Measurements from ENCODE around the gene TMOD1.
"Not testable (repeated sequence)": the region's sequence is repeated elsewhere in the genome, so short reads cannot be mapped to it uniquely, and the experiment has no call there.

The TMOD1 gene

GRCh38 chr9:97497558-97498375 lies 3.7 kb upstream of the TMOD1 start:
- not testable (repeated sequence) for DNase-seq (ENCODE audit: low read depth in 2 of 3, low spot score in 1 of 3)

GRCh38 chr9:97498846-97499245 lies 2.6 kb upstream of the TMOD1 start:
- DNase-seq (ENCODE audit: low read depth in 2 of 3, low spot score in 1 of 3): not testable (repeated sequence)

- DNase-seq (ENCODE audit: low read depth in 2 of 3, low spot score in 1 of 3): no peak
Observed at GRCh38 chr9:97500263-97500662, 1.2 kb upstream of the TMOD1 start.

- no peak for DNase-seq (ENCODE audit: low read depth in 2 of 3, low spot score in 1 of 3)
Observed at GRCh38 chr9:97500765-97501176, 695 bp upstream of the TMOD1 start.

- no peak for DNase-seq (ENCODE audit: low read depth in 2 of 3, low spot score in 1 of 3)
Observed at GRCh38 chr9:97501972-97502221, 431 bp downstream of the TMOD1 start.

GRCh38 chr9:97502222-97502983 lies 937 bp downstream of the TMOD1 start:
- DNase-seq (ENCODE audit: low read depth in 2 of 3, low spot score in 1 of 3): no peak

- DNase-seq (ENCODE audit: low read depth in 2 of 3, low spot score in 1 of 3): no peak
Observed at GRCh38 chr9:97502984-97503861, 1.8 kb downstream of the TMOD1 start.

GRCh38 chr9:97503862-97504210 lies 2.4 kb downstream of the TMOD1 start:
- no peak for DNase-seq (ENCODE audit: low read depth in 2 of 3, low spot score in 1 of 3)

GRCh38 chr9:97504381-97505216 lies 3.1 kb downstream of the TMOD1 start:
- DNase-seq (ENCODE audit: low read depth in 2 of 3, low spot score in 1 of 3): no peak

GRCh38 chr9:97505845-97506244 lies 4.4 kb downstream of the TMOD1 start:
- no peak for DNase-seq (ENCODE audit: low read depth in 2 of 3, low spot score in 1 of 3)

- no peak for DNase-seq (ENCODE audit: low read depth in 2 of 3, low spot score in 1 of 3)
Observed at GRCh38 chr9:97506306-97506705, 4.8 kb downstream of the TMOD1 start.

GRCh38 chr9:97506787-97507186 lies 5.3 kb downstream of the TMOD1 start:
- DNase-seq (ENCODE audit: low read depth in 2 of 3, low spot score in 1 of 3): no peak

- DNase-seq (ENCODE audit: low read depth in 2 of 3, low spot score in 1 of 3): no peak
Observed at GRCh38 chr9:97507428-97507984, 6.0 kb downstream of the TMOD1 start.

GRCh38 chr9:97508852-97509251 lies 7.4 kb downstream of the TMOD1 start:
- no peak for DNase-seq (ENCODE audit: low read depth in 2 of 3, low spot score in 1 of 3)

GRCh38 chr9:97510797-97511654 lies 9.6 kb downstream of the TMOD1 start:
- DNase-seq (ENCODE audit: low read depth in 2 of 3, low spot score in 1 of 3): no peak

- no peak for DNase-seq (ENCODE audit: low read depth in 2 of 3, low spot score in 1 of 3)
Observed at GRCh38 chr9:97511655-97512427, 10.4 kb downstream of the TMOD1 start.

- no peak for DNase-seq (ENCODE audit: low read depth in 2 of 3, low spot score in 1 of 3)
Observed at GRCh38 chr9:97512966-97513560, 11.6 kb downstream of the TMOD1 start.

- no peak for DNase-seq (ENCODE audit: low read depth in 2 of 3, low spot score in 1 of 3)
Observed at GRCh38 chr9:97514531-97514930, 13.1 kb downstream of the TMOD1 start.

- DNase-seq (ENCODE audit: low read depth in 2 of 3, low spot score in 1 of 3): no peak
Observed at GRCh38 chr9:97515662-97516061, 14.2 kb downstream of the TMOD1 start.

All from stimulated activated CD4-positive, alpha-beta T cell treated with anti-CD3 and anti-CD28 coated beads, Interleukin-12 subunit alpha, Interleukin-12 subunit beta, amount 100 ng/mL, for 48 hours (primary cell).